GM18520 (cell line): ENCODE measurements around the gene NFXL1.

Source experiments
- ATAC-seq: cut with Tn5 transposase; IDR thresholded peaks from one replicate; pipeline ENCODE4 v1.9.1; 2021; ENCODE audit not compliant: unreplicated experiment

NFXL1 gene

GRCh38 chr4:47836641-47837093 lies 77.7 kb downstream of the NFXL1 start:
- ATAC-seq: peak; percentile 43

GRCh38 chr4:47835494-47835893 lies 78.9 kb downstream of the NFXL1 start:
- ATAC-seq: no peak

GRCh38 chr4:47831026-47831679 lies 83.2 kb downstream of the NFXL1 start:
- no peak for ATAC-seq

GRCh38 chr4:47830265-47831025 lies 83.9 kb downstream of the NFXL1 start:
- ATAC-seq: no peak

GRCh38 chr4:47829438-47829837 lies 84.9 kb downstream of the NFXL1 start:
- ATAC-seq: no peak

- ATAC-seq: no peak
Observed at GRCh38 chr4:47827343-47828047, 86.9 kb downstream of the NFXL1 start.

GRCh38 chr4:47824840-47825239 lies 89.5 kb downstream of the NFXL1 start:
- no peak for ATAC-seq

GRCh38 chr4:47819178-47819577 lies 95.2 kb downstream of the NFXL1 start:
- ATAC-seq: no peak

GRCh38 chr4:47817275-47817674 lies 97.1 kb downstream of the NFXL1 start:
- ATAC-seq: no peak

- no peak for ATAC-seq
Observed at GRCh38 chr4:47816748-47817147, 97.6 kb downstream of the NFXL1 start.

- no peak for ATAC-seq
Observed at GRCh38 chr4:47814618-47815295, 99.6 kb downstream of the NFXL1 start.

GRCh38 chr4:47809654-47810203 lies 104.7 kb downstream of the NFXL1 start:
- ATAC-seq: no peak

- no peak for ATAC-seq
Observed at GRCh38 chr4:47804598-47804997, 109.8 kb downstream of the NFXL1 start.

GRCh38 chr4:47801481-47802002 lies 112.8 kb downstream of the NFXL1 start:
- ATAC-seq: no peak

- ATAC-seq: no peak
Observed at GRCh38 chr4:47798165-47798564, 116.2 kb downstream of the NFXL1 start.
